Measurements from ENCODE around the gene GCLM. TPM values are rescaled to one million over a fixed set of nuclear protein-coding genes. Genes with fewer than 3 reads are reported as not detected.
"Not testable (repeated sequence)": the region's sequence is repeated elsewhere in the genome, so short reads cannot be mapped to it uniquely, and the experiment has no call there.

The GCLM gene
- total RNA-seq, 1 donor from 2014 or later = 13.3 TPM

DNA sequence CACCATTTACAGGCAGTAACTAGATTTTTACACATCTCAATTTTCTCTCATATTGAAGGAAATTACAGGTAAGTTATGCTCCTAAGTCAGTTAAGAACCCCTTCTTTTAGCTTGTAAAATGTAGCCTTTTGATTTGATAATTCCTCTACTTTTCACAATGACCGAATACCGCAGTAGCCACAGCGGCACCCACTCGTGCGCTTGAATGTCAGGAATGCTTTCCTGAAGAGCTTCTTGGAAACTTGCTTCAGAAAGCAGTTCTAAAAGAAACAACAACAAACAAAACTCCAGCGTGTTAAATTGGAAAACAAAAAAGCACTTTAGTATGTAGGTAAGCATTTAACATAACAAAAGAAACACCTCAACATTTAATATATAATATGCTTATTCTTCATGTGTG lies 20.3 kb downstream of the GCLM start:
- DNase-seq = no peak

DNA sequence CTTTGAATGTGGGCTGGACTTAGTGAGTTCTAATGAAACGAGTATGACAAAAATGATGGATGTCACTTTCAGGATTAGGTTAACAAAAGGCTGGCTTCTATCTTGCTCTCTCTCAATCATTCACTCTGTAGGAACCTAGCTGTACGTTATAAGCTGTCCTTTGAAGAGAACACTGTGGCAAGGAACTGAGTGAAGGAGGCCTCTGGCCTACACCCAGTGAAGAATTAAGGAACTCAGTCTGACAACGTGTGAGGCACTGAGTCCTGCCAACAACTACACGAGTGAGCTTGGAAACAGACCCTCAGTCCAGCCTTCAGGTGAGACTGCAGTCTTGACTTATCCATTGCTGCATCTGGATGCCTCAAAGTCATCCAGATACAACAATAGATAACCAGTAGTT lies 27.0 kb downstream of the GCLM start:
- DNase-seq = no peak

DNA sequence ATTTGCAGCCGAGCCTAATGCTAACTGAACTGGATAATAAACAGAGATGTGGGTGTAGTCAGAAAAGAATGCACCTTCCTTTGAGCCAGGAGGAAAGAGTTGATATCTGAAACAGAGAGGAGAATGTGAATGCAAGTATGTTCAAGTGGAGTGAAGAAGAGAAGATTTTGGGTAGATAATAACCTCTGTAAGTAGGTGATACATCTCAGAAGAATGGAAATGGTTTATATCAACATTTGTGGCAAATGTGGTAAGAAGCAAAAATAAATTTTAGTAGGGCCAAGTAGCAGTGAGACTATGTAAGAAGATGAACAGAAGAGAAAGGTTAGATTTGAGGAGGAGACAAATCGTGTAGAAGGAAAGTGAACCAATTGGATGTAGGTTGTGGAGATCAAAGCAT lies 28.5 kb downstream of the GCLM start:
- no peak for DNase-seq

DNA sequence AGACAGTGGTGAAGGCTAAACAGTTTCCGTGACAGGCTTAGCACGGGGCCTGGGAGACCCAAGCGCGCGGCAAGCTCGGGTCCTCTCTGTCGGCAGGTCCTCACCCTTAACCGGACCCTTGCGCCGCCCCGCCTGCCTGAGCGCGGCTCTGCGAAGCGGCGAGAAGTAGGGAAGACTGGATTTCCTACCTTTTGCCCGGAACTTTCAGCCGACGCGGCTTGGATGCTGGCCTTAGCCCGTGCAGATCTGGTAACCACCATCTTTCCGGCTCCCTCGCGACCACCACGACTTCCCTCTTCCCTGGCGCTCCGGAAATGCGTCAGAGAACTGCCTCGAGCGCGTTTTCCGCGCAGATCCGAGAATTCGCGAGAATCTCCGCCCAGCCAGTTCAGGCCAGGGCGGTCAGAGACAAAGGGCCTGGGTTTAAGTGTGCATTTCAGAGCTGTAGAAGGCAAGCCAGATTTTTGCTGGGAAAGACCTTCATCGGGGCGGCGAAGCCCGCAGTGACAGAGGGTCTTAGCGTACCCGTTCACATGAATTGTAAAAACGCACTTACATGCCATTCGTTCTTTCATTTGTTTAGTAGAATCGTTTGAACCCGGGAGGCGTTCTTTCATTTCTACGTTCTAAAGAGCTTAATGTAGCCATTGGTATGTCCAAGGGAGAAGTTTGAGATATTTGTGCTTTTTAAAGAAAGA lies 30.2 kb downstream of the GCLM start, which contains the start of gene DNTTIP2:
Gene DNTTIP2, minus strand, starts transcription at position 318 of the 698 bp plus-strand sequence. Its CDS starts 58 bp downstream, at position 260.
- DNase-seq = peak; percentile 83

DNA sequence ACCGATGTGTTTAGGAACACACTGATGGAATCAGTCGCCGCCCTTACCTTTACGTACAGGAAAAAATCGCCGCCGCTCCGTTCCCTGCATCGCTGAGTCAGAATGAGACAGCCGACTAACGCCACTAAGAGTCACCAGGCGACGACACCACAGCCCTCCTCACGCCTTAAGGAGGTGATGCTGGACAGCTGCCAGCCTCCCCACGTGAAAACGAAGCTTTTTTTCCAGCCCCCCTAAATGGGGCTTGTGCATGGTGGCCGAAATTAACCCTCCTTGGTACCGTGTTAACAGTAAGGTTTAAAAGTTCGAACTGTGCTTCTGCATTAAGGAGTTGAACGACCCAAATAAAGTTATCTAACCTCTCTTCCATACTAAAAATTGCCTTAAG lies 30.7 kb downstream of the GCLM start:
- DNase-seq = peak; percentile 7

DNA sequence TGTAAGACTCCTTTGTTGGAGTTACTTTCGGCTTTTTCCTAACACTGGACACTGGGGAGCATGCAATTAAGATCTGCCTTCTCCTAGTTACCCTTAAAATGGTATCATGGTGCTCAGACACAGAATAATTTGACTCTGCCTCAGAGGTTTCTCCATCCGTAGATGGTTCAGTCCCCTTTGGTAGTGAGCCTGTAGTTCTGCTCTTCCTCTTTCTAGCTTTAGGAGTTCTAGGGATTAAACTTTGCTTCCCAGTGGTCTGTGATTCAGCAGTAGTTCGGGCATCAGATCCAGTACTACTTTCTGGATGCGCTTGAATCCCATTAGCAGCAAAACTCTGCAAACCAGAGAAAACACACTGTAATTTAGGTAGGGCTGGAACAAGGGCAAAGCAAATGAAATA lies 31.7 kb downstream of the GCLM start:
- no peak for DNase-seq

DNA sequence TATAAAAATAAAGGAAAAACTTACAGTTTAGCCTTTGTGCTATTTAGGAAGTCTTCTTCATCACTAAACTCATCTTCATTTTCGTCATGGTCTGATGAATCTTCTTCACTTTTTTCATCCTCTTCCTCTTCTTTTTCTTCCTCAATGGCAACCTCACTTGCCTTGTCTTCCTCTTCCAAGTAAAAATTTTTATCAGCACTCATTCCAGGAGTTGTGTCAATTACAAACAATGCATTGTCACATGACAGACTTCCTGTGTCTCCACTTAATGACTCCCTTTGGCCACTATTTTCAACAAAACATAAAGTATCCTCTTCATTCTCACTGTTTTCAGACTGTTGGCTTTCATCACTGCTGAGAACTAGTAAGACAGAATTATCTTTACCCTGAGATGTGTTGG lies 33.0 kb downstream of the GCLM start:
- no peak for DNase-seq

DNA sequence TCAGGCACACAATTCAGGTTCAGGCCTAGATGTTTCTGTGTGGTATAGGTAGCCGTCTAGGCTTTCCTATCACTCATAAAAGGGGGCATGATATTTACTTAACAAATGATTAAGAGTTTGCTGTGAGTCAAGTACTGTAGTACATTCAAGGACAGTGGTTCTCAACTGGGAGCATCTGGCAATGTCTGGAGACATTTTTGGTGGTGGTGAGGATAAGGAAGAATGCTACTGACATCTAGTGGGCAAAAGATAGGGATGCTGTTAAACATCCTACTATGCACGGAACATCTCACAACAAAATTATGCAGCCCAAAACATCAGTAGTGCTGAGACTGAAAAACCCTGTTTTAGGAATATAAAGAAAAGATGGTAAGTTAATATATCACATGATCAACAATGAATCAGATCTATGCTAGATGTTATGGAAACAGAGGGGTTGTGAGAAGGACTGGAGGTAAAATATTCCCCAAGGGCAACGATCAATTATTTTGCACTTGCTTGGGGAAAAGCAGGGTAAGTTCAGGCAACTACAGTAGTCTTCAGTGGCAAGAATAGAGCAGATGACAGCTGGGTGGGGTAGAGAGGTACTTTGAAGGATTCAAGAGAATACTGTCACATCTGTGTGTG lies 35.1 kb downstream of the GCLM start:
- no peak for DNase-seq

DNA sequence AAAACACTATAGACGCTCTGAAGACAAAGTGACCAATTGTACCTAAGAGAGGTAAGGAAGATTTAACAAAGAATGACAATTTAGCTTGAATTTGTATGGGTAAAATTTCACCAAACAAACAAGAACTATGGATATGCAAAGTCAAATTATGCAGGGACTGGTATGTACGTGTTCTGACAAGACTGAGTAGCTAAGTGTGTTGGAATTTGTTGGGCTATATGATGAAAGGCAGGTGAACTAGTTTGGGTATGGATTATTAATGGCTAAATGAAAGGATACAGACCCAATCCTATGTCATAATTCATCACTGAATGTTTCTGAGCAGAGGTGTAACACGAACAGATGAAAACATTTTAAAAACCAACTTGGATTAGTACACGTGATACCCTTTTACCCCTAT lies 37.9 kb downstream of the GCLM start:
- no peak for DNase-seq

DNA sequence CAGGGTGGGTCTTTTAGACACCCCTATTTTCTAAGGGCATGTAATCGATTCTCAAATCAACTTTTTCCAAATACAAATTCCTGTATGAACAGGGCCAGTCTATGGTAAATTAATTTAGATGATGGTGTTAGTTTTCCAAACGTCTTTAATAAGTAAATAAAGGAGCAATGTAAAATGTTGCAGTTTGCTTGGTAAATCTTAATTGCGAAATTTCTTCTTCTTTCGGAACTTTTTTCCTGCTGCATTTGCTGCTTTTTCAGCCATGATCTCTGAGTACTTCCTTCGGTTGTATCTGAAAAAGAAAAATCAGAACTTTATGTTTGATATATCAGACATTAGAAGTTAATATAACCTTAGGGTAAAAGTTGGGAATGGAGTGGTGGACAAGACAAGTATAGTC lies 39.6 kb downstream of the GCLM start:
- DNase-seq = no peak

DNA sequence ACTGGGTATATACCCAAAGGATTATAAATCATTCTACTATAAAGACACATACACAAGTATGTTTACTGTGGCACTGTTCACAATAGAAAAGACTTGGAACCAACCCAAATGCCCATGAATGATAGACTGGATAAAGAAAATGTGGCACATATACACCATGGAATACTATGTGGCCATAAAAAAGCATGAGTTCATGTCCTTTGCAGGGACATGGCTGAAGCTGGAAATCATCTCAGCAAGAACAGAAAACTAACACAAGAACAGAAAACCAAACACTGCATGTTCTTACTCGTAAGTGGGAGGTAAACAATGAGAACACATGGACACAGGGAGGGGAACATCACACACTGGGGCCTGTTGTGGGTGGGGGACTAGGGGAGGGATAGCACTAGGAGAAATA lies 40.7 kb downstream of the GCLM start:
- not testable (repeated sequence) for DNase-seq

DNA sequence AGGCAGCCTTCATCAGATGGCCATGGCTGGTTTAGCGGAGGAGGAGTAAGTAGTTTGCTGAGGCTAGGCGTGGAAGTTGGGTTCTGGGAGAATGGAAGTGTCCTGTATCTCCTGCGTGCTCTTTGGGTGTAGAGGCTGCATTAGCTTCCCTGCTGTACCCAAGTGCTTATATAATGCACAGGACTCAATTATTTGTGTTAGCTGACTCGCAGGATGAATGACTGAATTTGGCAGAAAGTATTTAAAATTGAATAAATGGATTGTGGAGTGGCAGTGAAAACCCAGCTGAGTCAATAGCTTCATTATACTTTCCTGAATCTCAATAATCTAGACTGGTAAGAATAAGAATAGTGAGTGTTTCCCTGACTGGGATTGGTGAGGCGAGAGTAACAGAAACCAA lies 44.0 kb downstream of the GCLM start:
- no peak for DNase-seq

DNA sequence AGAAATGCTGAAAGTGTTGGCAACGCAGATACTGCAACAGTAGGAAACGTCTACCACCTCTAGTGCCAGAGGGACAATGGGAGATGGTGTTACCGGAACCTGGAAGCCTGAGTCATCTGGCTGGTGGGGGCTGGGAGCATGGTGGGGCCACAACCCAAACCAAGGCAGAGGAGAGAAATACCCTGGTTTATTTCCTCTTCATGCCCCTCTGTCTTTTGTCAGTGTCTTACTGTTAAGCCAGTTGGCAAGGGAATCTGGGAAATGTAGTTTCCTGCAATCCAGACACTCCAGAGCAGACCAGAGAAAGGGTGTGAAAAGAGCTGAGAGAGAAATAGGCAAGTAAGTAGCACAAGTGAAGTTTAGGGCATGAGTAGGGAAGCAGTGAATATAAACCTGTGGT lies 45.1 kb downstream of the GCLM start:
- no peak for DNase-seq

DNA sequence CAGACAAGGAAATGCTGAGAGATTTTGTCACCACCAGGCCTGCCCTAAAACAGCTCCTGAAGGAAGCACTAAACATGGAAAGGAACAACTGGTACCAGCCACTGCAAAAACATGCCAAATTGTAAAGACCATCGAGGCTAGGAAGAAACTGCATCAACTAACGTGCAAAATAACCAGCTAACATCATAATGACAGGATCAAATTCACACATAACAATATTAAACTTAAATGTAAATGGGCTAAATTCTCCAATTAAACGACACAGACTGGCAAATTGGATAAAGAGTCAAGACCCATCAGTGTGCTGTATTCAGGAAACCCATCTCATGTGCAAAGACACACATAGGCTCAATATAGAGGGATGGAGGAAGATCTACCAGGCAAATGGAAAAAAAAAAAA lies 51.6 kb downstream of the GCLM start:
- not testable (repeated sequence) for DNase-seq

DNA sequence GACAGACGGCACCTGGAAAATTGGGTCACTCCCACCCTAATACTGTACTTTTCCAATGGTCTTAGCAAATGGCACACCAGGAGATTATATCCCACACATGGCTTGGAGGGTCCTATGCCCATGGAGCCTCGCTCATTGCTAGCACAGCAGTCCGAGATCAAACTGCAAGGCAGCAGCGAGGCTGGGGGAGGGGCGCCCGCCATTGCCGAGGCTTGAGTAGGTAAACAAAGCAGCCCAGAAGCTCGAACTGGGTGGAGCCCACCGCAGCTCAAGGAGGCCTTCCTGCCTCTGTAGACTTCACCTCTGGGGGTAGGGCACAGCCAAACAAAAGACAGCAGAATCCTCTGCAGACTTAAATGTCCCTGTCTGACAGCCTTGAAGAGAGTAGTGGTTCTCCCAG lies 53.2 kb downstream of the GCLM start:
- not testable (repeated sequence) for DNase-seq

DNA sequence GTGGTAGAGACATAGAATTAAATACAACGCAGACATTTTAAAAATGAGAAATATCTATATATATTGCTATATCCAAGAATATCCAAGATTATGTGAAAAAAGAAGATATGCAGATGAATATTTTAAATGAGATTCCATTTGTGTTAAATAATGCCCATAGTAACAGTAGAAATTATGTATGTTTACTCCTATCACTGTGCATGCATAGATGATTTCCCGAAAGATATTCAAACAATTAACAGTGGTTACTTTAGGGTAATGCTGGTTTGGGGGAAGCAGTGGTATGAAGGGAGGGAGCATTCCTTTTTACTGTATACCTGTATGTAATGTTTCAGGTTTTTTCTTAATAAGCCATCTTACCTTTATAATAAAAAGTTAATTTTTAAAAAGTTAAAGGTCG lies 55.3 kb downstream of the GCLM start:
- DNase-seq = no peak

DNA sequence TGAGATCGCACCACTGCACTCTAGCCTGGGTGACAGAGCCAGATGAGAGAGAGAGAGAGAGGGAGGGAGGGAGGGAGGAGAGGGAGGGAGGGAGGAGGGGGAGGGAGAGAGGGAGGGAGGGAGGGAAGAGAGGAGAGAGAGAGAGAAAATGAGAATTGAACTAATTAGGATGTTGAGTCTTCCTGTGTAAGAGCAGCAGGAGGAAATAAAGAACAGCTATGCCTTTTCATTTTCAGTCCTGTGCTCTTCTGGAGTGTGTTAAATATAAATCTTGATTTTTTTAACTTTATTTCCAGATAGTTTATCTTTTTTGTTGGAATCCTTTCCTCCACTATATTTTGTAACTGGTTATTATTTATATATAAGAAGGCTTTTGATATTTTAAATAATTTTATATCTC lies 57.4 kb downstream of the GCLM start:
- no peak for DNase-seq

DNA sequence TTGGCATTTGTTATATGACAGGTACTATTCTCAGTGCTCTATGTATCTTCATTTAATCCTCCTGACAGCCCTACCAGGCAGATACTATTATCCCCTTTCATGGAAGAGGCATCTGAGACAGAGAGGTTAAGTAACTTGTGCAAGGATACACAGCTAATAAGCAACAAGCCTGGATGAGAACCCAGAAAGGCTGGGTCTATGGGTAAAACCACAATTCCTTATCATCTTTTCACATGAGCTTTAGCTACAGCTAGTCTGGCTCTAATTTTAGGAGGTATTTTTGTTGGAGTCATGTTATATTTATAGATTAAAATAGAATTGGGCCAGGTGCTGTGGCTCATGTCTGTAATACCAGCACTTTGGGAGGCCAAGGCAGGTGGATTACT lies 57.9 kb downstream of the GCLM start:
- no peak for DNase-seq

DNA sequence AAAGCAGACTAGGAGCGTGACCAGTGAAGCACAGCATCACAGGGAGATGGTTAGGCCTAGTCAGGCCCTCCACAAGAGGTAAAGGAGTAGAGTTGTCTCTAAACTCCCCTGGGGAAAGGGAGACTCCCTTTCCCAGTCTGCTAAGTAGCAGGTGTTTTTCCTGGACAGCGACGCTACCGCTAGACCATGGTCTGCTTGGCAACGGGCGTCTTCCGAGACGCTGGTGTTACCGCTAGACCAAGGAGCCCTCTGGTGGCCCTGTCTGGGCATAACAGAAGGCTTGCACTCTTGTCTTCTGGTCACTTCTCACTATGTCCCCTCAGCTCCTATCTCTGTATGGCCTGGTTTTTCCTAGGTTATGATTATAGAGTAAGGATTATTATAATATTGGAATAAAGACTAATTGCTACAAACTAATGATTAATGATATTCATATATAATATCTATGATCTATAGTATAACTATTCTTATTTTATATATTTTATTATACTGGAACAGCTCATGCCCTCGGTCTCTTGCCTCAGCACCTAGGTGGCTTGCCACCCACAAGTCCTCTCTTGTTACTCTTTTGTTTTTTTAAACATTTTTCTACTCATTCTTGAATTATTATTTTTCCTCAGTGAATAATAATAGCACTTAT lies 58.4 kb downstream of the GCLM start:
- peak; percentile 37 for DNase-seq

DNA sequence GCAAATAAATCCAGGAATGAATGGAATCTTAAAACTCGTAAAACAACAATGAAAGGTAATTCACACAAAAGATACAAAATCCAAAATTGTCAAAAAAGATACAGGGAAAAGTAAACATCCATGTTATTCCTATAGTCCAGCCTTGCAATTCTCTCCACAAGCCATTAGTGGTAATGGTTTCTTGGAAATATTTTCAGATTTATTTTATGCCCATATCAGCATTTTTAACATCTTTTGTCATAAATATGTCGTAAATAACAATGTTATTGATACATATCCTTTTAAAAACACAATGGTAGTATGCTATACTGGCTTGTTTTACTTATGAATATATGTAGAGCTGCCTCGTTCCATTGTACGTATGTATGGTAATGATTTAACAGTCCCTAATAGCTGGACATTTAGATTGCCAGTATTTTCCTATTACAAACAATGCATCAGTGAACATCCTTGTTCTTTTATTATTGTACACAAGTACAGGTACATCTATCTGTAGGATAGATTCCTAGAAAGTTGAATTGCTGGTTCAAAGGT lies 60.8 kb downstream of the GCLM start:
- DNase-seq = no peak

DNA sequence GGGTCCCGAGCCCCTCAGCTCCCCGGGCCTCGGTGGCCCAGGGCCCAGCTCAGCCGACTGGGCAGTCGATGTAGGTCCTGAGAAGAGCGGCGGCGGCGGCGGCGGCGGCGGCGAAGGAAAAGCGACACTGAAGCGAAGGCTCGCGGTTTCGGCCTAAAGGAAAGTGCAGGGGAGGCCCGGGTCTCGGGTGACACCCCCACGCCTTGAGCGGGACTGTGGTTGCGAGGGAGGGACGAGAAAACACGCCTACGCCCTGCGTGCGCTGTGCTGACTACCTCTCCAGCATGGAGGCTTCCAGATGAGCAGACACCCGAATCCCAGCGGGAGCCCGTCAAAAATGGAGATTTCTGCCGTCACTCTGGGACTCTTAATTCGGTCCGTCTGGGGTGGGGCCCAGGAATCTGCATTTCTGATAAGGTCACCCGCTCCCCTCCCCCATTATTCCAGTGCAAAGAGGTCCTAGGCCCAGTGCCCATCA lies 61.4 kb downstream of the GCLM start:
- peak; percentile 46 for DNase-seq

DNA sequence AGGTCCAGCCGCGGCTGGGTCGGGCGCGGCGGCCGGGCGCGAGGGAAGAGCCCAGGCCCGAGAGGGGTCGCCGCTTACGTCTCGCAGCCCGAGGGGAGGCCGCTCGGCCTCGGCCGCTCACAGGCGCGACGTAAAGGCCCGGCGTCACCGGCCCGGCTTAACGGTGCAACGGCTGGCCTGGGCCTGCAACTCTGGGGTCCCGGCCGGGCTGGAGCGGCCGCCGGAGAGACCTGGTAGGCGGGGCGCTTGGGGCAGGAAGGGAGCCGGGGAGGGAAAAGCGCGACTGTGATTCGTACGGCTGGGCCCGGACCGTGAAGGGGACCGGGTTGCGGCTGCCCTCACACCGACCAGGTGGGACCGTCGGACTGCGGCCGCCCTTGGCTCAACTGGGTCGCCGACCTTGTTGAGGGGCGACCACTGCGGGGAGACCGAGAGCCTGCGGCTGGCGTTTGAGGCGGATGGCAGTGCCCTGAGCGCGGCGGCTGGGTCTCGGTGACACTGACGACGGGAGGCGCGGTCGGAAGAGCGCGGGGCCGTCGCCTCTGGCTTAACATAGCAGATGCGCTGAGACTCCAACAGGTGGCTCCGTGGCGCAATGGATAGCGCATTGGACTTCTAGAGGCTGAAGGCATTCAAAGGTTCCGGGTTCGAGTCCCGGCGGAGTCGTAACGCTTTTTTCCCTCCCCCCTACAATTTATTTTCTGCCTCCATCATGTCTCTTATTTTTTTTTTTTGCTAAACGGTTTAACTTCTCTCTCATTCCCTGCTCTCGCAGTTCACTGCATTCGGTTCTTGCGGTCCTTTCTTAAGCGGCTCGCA lies 62.0 kb downstream of the GCLM start:
- peak; percentile 53 for DNase-seq

All from occipital lobe (tissue), 2 donors.